KMS-11 (cell line): ENCODE results near the gene GNAQ.
"Not testable (repeated sequence)": the region's sequence is repeated elsewhere in the genome, so short reads cannot be mapped to it uniquely, and the experiment has no call there.

Experiments used
- H2AFZ ChIP-seq: fragments of 200-600 bp; sonication (generic); 2 replicates; pipeline ENCODE4 v1.6.1; 2016; ENCODE audit warnings: antibody characterized with exemption, mixed run types, low read depth
- H3K27ac ChIP-seq: fragments of 200-600 bp; sonication (generic); 2 replicates; pipeline ENCODE4 v1.6.1; 2016; ENCODE audit warnings: mild to moderate bottlenecking, mixed run types
- H3K27me3 ChIP-seq: fragments of 200-600 bp; sonication (generic); 2 replicates; pipeline ENCODE4 v1.6.1; 2017; ENCODE audit warnings: mild to moderate bottlenecking, low read depth, mixed run types, moderate library complexity; ENCODE audit not compliant: insufficient read depth
- H3K36me3 ChIP-seq: fragments of 200-600 bp; sonication (generic); 2 replicates; pipeline ENCODE4 v1.6.1; 2017; ENCODE audit warnings: mild to moderate bottlenecking, mixed run types; ENCODE audit not compliant: insufficient read depth
- H3K4me1 ChIP-seq: fragments of 200-600 bp; sonication (generic); 2 replicates; pipeline ENCODE4 v1.6.1; 2016; ENCODE audit warnings: mild to moderate bottlenecking, low read depth, mixed run types; ENCODE audit not compliant: poor library complexity, severe bottlenecking
- H3K4me2 ChIP-seq: fragments of 200-600 bp; sonication (generic); 2 replicates; pipeline ENCODE4 v1.7.0; 2016; ENCODE audit warnings: mild to moderate bottlenecking, mixed run types
- H3K4me3 ChIP-seq: fragments of 200-600 bp; sonication (generic); IDR thresholded peaks from 2 replicates; pipeline ENCODE4 v1.6.1; 2017; ENCODE audit warnings: low read depth, low read length, mixed read lengths; ENCODE audit not compliant: insufficient read depth
- H3K79me2 ChIP-seq: fragments of 200-600 bp; sonication (generic); 2 replicates; pipeline ENCODE4 v1.6.1; 2016; ENCODE audit warnings: low read depth, mixed run types; ENCODE audit not compliant: insufficient read depth
- H3K9ac ChIP-seq: fragments of 200-600 bp; sonication (generic); 2 replicates; pipeline ENCODE4 v1.6.1; 2016; ENCODE audit warnings: mild to moderate bottlenecking, mixed run types
- H4K20me1 ChIP-seq: fragments of 200-600 bp; sonication (generic); 2 replicates; pipeline ENCODE4 v1.6.1; 2016; ENCODE audit warnings: mild to moderate bottlenecking, mixed run types; ENCODE audit not compliant: insufficient read depth
- CTCF ChIP-seq: fragments of 200-600 bp; sonication (generic); conservative IDR thresholded peaks from 2 replicates; pipeline ENCODE4 v1.6.1; 2017; ENCODE audit warnings: low read depth, mild to moderate bottlenecking, antibody characterized with exemption, low read length, moderate library complexity, mixed read lengths

GNAQ gene

DNA sequence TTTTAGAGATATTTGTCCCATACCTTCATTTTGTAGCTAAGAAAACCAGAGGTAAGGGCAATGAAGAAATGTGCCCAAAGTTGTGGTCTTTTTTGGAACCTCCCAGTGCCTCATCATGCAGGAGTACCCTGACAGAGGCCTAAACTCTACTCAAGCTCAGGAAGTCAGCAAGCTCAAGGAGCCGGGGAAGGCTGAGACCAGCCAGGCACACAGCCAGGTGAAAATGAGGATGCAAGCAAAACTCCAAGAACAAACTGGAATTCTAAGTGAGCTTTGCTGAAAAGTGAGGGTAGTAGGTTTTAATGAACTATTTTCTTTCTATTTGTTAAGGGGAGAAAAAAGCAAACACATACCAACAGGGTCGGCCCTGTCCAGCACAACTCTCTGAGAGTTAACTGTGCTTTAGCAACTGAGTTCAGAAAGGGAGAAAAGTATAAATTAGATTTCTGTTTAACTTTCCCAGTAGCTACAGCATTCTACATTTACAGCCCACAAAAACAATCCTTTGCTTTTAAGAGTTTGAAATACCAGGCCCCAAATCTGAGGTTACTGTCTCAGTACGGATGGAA, 146.4 kb downstream of the GNAQ start:
- Histone ChIP-seq H3K36me3 (no peaks in the 10 kb centered on the region), H3K79me2 (no peaks in the 10 kb centered on the region), H3K4me2 (no peak overlapping the region), H3K9ac (no peak overlapping the region), H2AFZ (no peak overlapping the region), H3K27me3 (no peaks in the 10 kb centered on the region), H3K27ac (no peak overlapping the region), H3K4me1 (peaks cover 2% of the 10 kb centered on the region), H4K20me1 (no peaks in the 10 kb centered on the region), H3K4me3 (no peak overlapping the region)
- no peak for TF ChIP-seq CTCF

DNA sequence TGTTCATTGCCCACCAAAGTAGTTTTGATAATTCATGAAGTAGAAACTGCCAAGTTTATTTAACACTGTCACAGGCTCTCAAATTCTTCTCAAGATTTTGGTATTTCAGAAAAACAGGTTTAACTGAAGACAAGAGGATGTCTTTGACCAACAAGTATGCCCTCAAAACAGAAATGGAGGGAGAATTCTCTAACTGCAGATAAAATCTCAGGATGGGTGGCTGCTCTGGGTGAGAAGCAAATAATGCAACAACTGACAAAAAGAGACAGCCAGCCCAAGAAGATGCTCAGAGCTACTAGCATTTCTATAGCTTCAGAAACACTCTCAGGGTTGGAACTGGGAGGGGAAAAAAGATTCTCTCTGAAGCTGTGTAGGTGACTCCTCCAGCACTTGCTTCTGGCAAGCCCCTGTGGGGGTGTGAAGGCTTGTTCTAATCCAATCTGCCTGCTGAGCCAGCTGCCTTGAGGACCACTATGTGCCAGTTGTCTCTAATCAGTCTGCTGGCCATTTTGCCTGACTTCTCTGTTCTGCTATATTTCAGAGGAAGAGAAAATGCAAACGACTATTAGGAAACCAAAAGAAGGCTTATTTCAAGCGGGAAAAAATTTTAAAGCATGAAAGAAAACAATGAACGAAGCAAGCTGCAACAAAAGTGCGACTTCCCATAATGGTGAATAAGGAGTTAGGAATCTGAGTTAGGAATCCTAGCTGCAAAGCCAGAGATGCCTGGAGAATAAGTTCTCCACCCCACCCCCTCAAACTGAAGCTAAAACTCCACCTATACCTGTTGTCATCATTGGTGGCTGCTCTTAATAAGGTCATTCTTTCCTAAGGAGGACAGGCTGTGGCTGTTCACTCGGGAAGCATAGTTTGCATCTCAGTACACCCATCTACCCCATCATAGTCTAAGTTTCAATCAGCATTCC, 147.5 kb downstream of the GNAQ start:
- Histone ChIP-seq H4K20me1 (no peaks in the 10 kb centered on the region), H2AFZ (no peak overlapping the region), H3K36me3 (no peaks in the 10 kb centered on the region), H3K9ac (no peak overlapping the region), H3K27me3 (no peaks in the 10 kb centered on the region), H3K4me1 (no peaks in the 10 kb centered on the region), H3K4me2 (no peak overlapping the region), H3K27ac (no peak overlapping the region), H3K79me2 (no peaks in the 10 kb centered on the region), H3K4me3 (no peak overlapping the region)
- TF ChIP-seq CTCF, result no peak

DNA sequence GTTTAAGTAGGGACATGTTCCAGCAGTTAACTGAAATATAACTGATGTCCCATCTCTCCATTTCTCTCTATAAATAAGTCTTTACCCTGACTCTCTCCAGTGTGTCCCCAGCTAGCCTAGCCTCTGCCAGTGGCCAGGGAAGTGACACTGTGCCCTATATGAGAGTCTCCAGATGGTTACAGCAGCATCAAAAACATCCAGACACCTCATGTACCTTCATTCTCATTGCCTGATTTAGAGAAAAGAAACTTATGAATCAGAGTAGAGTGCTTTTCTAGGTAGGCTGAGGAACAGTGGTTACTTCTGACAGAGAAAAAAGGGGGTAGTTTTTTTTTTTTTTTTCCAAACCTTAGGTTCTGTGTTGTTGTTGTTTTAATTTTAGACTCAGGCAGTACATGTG, 148.5 kb downstream of the GNAQ start:
- no peak overlapping the region for H3K4me3 ChIP-seq
- no peak overlapping the region for H3K9ac ChIP-seq
- no peak for TF ChIP-seq CTCF
- H3K4me2 ChIP-seq, result no peak overlapping the region
- no peak overlapping the region for H2AFZ ChIP-seq
- no peaks in the 10 kb centered on the region for H3K27me3 ChIP-seq
- no peaks in the 10 kb centered on the region for H4K20me1 ChIP-seq
- H3K79me2 ChIP-seq, result no peaks in the 10 kb centered on the region
- H3K36me3 ChIP-seq, result no peaks in the 10 kb centered on the region
- H3K4me1 ChIP-seq, result no peaks in the 10 kb centered on the region
- no peak overlapping the region for H3K27ac ChIP-seq

- Histone ChIP-seq H3K9ac (no peak overlapping the region), H2AFZ (no peak overlapping the region), H3K27me3 (no peaks in the 10 kb centered on the region), H3K4me2 (no peak overlapping the region), H4K20me1 (no peaks in the 10 kb centered on the region), H3K79me2 (no peaks in the 10 kb centered on the region), H3K36me3 (no peaks in the 10 kb centered on the region), H3K4me3 (no peak overlapping the region), H3K27ac (no peak overlapping the region), H3K4me1 (no peaks in the 10 kb centered on the region)
- no peak for TF ChIP-seq CTCF
These were observed 149.3 kb downstream of the GNAQ start for GRCh38 chr9:77882294-77882693.

- not testable (repeated sequence) for H3K27ac ChIP-seq, H3K4me2 ChIP-seq, H3K4me3 ChIP-seq, H2AFZ ChIP-seq, H3K9ac ChIP-seq, H3K4me1 ChIP-seq, H3K36me3 ChIP-seq, H4K20me1 ChIP-seq, H3K27me3 ChIP-seq, H3K79me2 ChIP-seq
These were observed 150.0 kb downstream of the GNAQ start for GRCh38 chr9:77881634-77882033.
